NCI-H1417 (cell line): Measurements from ENCODE around the gene ZNF546.
"Not testable (repeated sequence)": the region's sequence is repeated elsewhere in the genome, so short reads cannot be mapped to it uniquely, and the experiment has no call there.

Experiments used
- DNase-seq, 3 experiments: peaks; one replicate each; lab custom pipeline; 2025; lab: John Stamatoyannopoulos, UW

The ZNF546 gene

DNA sequence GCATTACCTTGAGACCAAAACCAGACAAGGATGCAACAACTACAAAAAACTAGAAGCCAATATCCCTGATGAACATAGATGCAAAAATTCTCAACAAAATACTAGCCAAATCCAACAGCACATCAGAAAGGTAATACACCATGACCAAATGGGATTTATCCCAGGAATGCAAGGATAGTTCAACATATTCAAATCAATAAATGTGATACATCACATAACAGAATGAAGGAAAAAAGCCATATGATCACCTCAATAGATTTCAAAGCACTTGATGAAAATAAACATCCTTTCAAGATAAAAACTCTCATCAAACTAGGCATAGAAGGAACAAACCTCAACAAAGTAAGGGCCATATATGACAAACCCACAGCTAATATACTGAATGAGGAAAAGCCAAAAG, 10.2 kb upstream of the ZNF546 start:
- DNase-seq = peak in 1 of 3 experiments; percentile 3

DNA sequence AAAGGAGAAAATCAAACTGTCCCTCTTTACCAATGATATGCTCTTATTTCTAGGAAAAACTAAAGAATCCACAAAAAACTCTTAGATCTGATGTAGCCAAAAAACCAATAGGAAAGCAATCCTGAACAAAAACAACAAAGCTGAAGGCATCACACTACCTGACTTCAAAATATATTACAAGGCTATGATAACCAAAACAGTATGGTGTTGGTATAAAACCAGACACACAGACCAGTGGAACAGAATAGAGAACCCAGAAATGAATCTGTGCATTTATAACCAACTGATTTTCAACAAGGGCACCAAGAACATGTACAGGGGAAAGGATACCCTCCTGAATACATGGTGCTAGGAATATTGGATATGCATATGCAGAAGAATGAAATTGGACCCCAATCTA, 9.7 kb upstream of the ZNF546 start:
- no peak for DNase-seq

DNA sequence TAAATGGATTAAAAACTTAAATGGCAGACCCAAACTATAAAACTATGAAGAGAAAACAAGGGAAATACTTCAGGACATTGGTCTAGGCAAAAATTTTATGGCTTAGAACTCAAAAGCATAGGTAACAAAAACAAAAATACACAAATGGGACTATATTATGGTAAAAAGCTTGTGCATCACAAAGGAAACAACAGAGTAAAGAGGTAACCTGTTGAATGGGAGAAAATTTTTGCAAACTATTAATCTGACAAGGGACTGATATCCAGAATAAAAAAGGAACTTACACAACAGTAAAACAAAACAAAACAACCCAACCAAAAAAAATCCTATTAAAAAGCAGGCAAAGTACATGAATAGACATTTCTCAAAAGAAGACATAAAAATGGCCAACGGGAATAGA, 9.3 kb upstream of the ZNF546 start:
- no peak for DNase-seq

DNA sequence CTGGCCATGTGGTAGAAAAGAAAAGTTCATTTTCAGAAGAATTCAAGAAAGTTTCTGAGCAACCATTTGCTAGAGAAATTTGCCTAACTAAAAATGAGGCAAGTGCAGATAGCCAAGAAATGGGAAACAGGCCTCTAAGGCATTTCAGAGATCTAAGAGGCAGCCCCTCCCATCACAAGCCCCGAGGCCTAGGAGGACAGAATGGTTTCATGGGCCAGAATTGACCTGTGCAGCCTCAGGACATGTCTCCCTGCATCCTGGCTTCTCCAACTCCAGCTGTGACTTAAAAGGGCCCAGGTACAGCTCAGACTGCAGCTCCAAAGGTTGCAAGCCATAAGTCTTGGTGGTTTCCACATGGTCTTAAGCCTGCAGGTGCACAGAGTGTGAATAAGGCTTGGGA, 3.3 kb upstream of the ZNF546 start:
- no peak for DNase-seq

DNA sequence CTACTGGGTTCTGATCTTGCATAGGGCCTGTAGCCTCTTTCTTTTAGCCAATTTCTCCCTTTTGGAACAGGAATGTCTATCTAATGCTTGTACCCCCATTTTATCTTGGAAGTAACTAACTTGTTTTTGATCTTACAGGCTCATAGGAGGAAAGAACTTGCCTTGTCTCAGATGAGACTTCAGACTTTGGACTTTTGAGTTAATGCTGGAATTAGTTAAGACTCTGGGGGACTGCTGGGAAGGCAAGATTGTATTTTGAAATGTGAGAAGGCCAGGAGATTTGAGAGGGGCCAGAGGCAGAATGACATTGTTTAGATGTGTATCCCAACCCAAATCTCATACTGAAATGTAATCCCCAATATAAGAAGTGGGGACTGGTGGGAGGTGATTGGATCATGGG, 2.5 kb upstream of the ZNF546 start:
- DNase-seq = no peak

DNA sequence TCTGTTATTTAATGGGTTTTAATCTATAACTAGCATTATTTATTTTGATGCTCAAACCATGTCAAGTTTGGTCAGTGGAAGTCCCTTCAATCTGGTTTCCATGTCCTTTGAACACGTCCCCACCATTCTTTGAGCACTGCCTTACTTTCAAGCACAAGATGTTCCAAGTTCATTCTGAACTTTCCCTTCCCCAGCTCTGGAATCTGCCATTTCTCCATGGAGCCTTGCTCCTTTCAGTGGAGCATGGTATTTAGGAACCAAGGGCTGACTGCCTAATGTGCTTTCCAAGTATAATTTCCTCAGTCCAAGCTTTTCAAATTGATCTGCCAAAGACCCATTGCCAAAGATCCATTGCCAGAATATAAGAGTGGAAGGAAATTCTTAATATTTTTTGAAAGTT, 1.1 kb upstream of the ZNF546 start:
- DNase-seq = no peak

DNA sequence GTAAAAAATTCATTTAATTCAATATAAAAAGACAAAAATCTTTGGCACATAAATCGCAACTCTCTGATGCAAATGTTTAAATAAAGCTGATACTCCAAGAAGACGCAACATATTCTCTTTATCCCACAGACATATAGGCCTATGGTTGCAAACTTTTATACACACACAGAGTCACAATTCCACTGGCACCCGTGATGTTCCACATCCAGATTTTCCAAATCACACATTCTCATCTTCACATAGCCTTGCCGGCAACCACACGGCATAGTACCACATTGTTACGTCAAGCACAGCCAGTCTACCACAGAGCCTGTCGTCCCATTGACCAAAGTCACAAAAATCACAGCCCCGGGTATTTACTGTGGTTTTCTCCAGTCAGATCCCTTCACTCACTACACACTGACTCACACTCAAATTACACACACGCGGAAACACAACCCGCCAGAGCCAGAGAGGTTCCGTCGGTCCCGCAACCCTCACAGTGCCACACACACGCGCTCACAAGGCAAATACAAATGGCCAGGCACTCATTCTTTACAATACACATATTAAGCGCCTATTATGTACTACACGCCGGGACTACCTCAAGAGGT, 546 bp upstream of the ZNF546 start:
- DNase-seq = peak in 2 of 3 experiments; percentile 32 to 70

DNA sequence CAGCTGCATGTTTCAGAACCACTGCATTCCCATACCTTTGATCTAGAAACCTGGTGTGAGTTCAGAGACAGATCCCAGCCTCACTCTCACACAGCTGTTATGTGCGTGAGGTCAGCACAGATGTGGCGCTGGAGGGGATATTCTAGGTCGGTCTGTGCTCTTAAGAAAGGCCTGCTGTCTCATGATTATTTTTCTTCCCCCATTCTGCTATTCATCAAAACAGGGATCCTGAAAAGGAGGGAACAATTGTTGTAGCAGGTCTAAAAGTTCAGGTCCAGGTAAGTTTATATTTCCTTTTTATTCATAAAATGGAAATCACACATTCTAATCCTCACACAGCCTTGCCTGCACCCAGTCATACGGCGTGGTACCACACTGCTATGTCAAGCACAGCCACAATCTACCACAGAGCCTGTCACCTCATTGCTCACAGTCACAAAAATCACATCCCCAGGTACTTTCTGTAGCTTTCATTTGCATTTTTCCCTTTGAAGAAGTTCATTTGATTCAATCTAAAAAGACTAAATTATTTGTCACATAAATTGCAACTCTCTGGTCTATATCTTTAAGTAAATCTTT, 867 bp downstream of the ZNF546 start:
- DNase-seq = no peak

DNA sequence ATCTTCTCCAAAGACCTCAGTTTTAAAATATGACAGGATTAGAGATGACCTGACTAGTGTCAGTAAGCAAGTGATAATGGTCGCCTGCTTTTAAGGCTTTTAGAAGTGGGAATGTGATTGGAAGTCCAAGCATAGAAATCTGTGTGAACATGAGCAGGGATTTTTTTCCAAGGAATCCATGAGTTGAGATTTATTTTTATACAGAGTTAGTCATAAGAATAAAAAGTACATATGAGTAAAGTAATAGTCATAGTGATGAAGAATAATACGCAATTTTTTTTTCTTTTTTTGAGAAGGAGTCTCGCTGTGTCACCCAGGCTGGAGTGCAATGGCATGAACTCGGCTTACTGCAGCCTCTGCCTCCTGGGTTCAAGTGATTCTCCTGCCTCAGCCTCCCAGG, 1.6 kb downstream of the ZNF546 start:
- DNase-seq = no peak

DNA sequence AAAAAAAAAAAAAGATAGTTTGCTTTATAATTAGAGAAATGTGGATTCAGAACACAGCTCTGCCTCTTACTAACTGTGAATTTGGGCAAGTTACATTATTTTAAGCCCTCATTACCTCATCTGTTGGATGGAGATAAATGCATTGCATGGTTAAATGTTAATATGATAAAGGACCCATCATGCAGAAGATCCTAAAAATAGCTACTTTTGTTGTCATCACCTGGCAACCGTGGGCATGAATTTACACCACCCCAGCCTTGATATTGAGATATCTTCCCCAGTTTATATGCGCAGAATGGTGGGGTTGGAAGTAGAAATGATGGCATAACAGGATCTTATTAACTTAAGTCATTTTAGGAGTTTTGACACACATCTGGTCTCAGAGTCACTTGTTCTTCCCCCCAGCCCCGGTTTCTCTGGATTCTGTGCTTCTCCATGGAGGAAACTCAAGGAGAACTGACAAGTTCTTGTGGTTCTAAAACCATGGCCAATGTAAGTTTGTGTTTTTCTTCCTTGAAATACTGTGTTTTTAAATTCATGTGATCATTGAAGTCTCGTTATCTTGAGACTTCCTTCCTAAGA, 8.9 kb downstream of the ZNF546 start:
- no peak for DNase-seq

DNA sequence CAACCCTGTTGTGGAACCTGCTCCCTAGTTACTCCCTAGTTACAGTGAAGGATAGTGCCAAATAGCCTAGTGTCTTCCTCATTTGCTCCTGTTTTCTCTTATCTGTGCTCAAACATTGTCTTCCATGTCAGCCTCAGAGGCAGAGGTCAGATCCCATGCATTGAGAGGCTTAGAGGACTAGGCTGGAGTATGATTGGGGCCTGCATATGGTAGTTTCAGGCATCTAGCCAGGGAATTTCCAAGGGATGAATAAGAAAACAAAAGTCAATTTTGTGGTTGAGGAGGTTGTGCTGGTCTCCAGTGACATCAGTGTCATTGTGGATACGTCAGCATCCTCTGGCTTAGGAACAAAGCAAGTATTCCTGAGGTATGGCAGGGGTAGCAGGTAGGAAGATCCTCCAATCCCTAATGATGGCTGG, 9.4 kb downstream of the ZNF546 start:
- no peak for DNase-seq

DNA sequence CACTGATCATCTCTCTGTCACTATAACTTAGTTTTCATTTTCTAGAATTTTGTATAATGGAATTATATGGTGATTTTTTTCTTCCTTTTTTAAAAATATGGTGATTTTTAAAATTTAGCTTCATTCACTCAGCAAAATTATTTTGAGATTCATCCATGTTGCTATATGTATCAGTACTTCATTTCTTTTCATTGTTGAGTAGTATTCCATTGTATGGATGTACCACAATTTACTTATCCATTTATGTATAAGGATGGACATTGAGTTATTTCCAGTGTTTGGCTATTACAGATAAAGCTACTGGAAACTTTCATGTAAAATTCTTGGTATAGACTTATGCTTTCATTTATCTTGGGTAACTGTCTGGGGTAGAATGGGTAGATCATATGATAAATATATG, 12.8 kb downstream of the ZNF546 start:
- no peak for DNase-seq

DNA sequence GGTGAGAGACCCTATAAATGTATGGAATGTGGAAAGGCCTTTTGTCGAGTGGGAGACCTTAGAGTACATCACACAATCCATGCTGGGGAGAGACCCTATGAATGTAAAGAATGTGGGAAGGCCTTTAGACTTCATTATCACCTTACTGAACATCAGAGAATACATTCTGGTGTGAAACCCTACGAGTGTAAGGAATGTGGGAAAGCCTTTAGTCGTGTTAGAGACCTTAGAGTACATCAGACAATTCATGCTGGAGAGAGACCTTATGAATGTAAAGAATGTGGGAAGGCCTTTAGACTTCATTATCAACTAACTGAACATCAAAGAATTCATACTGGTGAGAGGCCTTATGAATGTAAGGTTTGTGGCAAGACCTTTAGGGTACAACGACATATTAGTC, 17.1 kb downstream of the ZNF546 start:
- DNase-seq = no peak

DNA sequence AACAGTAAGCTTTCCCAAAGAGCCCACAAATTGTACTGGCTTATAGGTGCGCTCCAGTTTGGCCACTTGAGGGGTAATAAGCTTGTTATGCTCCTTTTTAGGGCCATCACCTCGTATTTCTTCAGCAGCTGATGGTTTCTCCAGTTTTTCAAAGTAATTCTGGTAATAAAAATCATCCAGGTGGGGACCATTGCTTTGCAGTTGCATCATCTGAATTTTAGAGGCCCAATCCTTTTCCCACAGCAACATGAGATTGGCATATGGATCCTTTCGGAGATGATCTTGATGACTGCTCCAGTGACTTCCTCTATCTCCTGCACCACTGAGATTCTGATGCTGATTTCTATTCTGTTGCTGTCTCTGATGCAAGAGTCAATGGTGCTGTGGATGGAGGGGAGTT, 27.1 kb downstream of the ZNF546 start:
- no peak for DNase-seq

DNA sequence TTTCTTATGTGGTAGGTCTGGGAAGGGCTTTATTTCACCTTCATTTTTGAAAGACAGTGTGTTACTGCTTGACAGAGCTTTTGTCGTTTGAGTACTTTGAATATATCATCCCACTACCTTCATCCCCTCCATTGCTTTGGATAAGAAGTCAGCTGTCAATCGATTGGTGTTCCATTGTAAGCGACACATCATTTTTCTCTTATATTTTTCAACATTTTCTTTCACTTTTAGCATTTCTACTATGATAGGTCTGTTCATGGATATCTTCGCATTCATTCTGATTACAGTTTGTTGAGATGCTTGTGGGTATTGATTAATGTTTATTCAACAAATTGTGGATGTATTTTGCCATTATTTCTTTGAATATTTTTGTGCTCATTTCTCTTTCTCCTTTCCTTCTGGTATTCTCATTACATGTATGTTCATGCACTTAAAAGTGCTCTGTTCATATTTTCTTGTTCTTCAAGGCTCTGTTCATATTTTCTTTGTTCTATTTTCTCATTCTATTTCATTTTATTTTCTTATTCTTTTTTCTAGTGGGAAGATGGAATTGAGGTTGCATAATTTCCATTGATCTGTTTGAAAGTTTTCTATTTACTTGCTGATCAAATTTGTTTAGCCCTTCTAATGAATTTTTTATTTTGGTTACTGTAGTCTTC, 29.2 kb downstream of the ZNF546 start:
- no peak for DNase-seq

DNA sequence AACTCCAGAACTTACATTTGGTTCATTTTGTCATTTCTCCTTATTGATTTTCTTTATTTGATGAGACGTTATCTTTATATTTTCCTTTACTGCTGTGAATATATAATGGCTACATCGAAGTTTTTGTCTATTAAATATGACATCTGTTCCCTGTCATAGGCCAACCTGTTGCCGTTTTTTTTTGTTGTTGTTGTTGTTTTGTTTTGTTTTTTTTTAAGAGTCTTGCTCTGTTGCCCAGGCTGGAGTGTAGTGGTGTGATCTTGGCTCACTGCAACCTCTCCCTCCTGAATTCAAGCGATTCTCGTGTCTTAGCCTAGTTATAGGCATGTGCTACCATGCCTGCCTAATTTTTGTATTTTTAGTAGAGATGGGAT, 29.7 kb downstream of the ZNF546 start:
- no peak for DNase-seq

DNA sequence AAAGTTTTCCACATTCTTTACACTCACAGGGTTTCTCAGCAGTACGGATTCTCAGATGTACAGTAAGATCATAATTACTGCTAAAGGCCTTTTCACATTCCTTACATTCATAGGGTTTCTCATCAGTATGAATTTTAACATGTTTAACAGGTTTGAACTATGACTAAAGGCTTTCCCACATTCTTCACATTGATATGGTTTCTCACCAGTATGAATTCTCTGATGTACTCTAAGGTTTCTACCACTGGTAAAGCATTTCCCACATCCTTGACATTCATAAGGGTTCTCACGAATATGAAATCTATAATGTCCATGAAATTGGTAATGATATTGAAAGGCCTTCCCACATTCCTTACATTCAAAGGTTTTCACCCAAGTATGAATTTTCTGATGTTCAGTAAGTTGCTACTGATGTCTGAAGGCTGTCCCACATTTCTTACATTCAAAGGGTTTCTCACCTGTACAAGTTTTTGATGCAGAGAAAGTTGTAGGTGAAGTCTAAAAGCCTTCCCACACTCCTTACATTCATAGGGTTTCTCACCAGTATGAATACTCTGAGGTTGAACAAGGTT, 37.2 kb downstream of the ZNF546 start:
- DNase-seq = no peak

DNA sequence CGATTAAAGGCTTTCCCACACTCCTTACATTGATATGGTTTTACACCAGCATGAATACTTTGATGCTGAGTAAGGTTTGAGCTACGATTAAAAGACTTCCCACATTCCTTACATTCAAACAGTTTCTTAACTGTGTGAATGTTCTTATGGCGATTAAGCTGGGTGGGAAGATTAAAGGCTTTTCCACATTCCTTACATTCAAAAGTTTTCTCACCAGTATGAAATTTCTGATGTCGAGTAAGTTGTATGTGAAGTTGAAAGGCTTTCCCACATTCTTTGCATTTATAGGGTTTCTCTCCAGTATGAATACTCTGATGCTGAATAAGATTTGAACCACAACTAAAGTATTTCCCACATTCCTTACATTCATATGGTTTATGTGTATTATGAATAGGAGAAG, 39.1 kb downstream of the ZNF546 start:
- no peak for DNase-seq

DNA sequence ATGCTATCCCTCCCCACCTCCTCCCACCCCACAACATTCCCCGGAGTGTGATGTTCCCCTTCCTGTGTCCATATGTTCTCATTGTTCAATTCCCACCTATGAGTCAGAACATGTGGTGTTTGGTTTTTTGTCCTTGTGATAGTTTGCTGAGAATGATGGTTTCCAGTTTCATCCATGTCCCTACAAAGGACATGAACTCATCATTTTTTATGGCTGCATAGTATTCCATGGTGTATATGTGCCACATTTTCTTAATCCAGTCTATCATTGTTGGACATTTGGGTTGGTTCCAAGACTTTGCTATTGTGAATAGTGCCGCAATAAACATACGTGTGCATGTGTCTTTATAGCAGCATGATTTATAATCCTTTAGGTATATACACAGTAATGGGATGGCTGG, 41.2 kb downstream of the ZNF546 start:
- DNase-seq = not testable (repeated sequence)

DNA sequence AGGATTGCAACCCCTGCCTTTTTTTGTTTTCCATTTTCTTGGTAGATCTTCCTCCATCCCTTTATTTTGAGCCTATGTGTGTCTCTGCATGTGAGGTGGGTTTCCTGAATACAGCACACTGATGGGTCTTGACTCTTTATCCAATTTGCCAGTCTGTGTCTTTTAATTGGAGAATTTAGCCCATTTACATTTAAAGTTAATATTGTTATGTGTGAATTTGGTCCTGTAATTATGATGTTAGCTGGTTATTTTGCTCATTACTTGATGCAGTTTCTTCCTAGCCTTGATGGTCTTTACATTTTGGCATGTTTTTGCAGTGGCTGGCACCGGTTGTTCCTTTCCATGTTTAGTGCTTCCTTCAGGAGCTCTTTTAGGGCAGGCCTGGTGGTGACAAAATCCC, 44.9 kb downstream of the ZNF546 start:
- not testable (repeated sequence) for DNase-seq

DNA sequence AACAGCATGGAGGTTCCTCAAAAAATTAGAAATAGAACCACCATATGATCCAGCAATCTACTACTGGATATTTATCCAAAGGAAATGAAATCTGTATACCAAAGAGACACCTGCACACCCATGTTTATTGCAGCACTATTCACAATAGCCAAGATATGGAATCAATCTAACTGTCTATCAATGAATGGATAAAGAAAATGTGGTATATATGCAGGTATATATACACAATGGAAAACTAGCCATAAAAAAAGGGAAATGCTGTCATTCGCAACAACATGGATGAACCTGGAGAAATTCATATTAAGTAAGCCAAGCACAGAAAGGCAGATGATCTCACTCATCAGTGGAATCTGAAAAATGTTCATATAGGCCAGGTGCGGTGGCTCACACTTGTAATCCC, 56.6 kb downstream of the ZNF546 start:
- no peak for DNase-seq

DNA sequence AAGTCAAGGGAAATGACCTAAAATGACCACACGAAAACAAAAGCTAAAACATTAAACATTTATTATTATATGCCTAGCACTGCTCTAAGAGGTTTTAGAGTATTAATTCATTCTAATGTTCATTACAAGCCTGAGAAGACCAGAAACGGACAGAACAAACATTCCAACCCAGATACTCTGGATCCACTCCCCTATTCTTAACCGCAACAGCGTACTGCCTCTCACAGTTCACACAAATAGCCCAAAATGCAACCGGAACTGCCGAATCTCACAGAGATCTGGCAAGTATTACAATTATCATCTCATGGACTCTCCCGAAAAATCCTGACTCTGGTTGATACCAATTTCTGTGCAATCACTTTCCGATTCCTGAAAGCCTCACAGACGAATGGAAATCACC, 57.8 kb downstream of the ZNF546 start:
- no peak for DNase-seq

DNA sequence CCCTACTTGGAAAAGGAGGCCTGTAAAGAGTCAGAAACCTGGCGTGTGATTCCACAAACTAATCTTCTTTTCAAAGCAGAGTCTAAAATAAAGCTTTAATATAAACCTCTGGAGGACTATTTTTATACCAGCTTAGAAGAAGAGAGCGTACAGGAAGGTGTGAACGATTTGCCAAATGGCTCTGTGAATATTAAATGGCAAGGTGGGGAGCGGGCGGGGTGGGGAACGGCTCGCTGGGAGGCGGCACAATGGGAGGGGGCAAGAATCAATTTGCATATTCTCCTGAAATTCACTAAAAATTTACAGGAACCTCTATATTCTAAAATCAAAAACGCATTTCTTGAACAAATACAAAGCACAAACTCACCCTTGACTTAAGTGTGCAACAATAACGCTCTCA, 58.2 kb downstream of the ZNF546 start:
- no peak for DNase-seq
